GM12873 (cell line): ENCODE results near the gene ZMYND15.

Experiments
- CTCF ChIP-seq: IDR thresholded peaks from 2 replicates; pipeline ENCODE4 v1.5.1; 2012; ENCODE audit warnings: low read depth, mild to moderate bottlenecking, moderate library complexity, low read length, control low read depth; ENCODE audit not compliant: insufficient read depth; ENCODE audit errors: missing control alignments

The ZMYND15 gene

GRCh38 chr17:4734857-4735475 lies 4.7 kb upstream of the ZMYND15 start:
- no peak for TF ChIP-seq CTCF

- no peak for TF ChIP-seq CTCF
Observed at GRCh38 chr17:4735876-4736651, 3.6 kb upstream of the ZMYND15 start.

- no peak for TF ChIP-seq CTCF
Observed at GRCh38 chr17:4738136-4739121, 1.2 kb upstream of the ZMYND15 start.

- TF ChIP-seq CTCF, result no peak
Observed at GRCh38 chr17:4740025-4740351, 355 bp downstream of the ZMYND15 start.

GRCh38 chr17:4740584-4740983 lies 951 bp downstream of the ZMYND15 start:
- no peak for TF ChIP-seq CTCF

GRCh38 chr17:4741544-4741943 lies 1.9 kb downstream of the ZMYND15 start:
- no peak for TF ChIP-seq CTCF

DNA sequence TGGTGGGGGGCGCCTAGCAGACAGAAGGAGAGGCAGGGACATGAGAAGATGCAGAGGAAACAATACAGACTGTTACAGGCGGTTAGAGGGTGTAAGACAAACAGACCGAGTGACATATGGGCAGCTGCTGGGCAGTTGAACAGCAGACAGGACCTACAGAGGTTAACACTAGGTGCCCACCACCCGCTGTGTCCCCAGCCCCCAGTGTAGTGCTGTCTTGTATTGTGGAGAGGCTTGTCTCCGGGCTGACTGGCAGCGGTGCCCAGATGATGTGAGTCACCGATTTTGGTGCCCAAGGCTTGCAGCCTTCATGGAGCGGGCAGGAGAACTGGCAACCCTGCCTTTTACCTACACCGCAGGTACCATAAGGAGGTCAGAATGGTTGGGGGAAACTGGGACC lies 2.5 kb downstream of the ZMYND15 start:
- TF ChIP-seq CTCF, result no peak
